IPS-15b (cell line): ENCODE data around the gene EPN1.

ENCODE experiments used
- H3K27me3 ChIP-seq: one replicate; pipeline ENCODE4 v1.6.1; 2013; ENCODE audit warnings: low read length; ENCODE audit not compliant: control insufficient read depth, insufficient read depth
- H3K36me3 ChIP-seq: one replicate; pipeline ENCODE4 v1.6.1; 2013; ENCODE audit warnings: low read length; ENCODE audit not compliant: control insufficient read depth, insufficient read depth
- H3K4me1 ChIP-seq: one replicate; pipeline ENCODE4 v1.6.1; 2013; ENCODE audit warnings: mild to moderate bottlenecking, low read length; ENCODE audit not compliant: control insufficient read depth, insufficient read depth
- H3K4me3 ChIP-seq: one replicate; pipeline ENCODE4 v1.5.1; 2013; ENCODE audit warnings: low read depth, low read length
- H3K9ac ChIP-seq: one replicate; pipeline ENCODE4 v1.6.1; 2013; ENCODE audit warnings: low read depth, mild to moderate bottlenecking, low read length
- H3K9me3 ChIP-seq: one replicate; pipeline ENCODE4 v1.6.1; 2013; ENCODE audit warnings: mild to moderate bottlenecking, low read length; ENCODE audit not compliant: control insufficient read depth, insufficient read depth

The EPN1 gene

DNA sequence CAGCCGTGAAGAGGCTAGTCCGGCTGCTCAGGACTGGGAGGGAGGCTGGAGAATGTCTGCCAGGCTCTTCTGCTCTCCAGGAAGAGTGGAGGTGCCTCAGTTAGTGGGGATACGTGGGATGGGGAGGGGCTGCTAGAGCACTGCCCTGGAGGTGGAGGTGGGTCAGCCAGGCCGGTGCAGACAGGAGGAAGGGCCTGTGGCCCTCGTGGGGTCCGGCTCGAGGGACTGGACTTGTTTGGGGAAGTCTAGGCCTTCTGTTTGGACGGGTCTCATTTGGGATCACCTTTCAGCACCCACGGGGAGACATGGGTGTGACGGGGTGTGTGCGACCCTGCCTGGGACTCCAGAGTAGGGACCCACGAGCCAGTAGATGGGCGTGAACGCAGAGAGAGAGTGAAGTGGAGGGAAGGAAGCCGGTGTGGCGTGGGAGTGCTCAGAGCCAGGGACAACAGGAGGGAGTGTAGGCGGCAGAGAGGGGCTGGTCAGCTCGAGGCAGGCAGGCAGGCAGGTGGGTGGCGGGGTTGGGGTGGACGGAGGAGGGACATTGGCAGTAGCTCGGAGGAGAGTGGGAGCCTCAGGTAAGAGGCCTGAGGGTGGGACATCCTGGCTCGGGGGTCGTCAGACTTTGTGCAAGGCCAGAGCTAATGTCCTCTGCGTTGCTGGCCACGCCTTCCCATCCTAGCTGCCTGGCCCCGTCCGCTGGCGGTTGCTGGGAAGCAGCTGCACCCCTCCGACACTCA is 11.5 kb downstream of the EPN1 start:
- Histone ChIP-seq H3K4me3 (no peak overlapping the region), H3K27me3 (no peaks in the 10 kb centered on the region), H3K9me3 (no peaks in the 10 kb centered on the region), H3K9ac (no peak overlapping the region), H3K4me1 (no peaks in the 10 kb centered on the region), H3K36me3 (peaks cover 44% of the 10 kb centered on the region)

DNA sequence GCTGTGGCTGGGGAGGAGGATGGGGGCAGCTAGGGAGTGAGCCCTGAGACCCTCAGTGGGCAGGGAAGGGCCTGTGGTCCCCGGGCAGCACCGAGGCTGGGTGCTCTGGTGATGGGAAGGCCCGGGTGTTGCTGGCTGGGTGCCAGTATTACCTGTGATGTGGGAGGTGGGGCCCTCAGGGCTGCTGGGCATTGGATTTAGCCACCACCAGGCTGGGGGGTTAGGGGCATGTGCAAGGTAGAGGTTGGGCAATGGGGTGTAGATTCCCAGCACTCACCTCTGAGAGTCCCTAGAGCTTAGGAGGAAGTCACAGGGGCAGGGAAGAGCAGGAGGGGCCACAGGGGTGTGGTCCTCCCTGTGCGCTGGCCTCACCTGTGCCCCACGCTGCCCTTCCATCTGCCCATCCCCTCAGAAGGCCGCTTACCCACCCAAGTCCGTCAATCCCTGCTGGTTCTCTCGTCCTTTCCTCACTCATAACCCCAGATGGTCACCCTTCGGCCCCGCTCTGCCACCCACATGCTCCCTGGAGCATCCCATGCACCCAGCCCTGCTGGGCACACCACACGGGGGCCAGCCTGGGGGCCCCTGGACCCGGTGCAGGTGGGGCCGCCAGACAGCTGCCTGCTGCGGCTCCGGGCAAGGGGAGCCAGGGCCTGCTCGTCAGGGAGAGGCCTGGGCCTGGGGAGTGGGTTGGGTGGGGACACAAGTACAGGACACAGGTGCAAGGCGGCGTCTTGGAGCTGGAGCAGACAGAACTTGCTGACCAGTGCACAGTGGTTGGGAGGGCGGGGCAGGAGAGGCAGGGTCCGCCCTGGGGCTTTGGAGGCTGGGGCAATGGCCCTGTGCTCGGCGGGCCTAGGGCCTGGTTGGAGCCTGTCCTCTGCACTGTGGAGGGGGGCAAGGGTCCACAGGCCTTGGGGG is 12.5 kb downstream of the EPN1 start:
- no peaks in the 10 kb centered on the region for H3K4me1 ChIP-seq
- H3K9me3 ChIP-seq, result no peaks in the 10 kb centered on the region
- H3K4me3 ChIP-seq, result no peak overlapping the region
- H3K9ac ChIP-seq, result no peak overlapping the region
- H3K27me3 ChIP-seq, result no peaks in the 10 kb centered on the region
- H3K36me3 ChIP-seq, result peaks cover 46% of the 10 kb centered on the region

DNA sequence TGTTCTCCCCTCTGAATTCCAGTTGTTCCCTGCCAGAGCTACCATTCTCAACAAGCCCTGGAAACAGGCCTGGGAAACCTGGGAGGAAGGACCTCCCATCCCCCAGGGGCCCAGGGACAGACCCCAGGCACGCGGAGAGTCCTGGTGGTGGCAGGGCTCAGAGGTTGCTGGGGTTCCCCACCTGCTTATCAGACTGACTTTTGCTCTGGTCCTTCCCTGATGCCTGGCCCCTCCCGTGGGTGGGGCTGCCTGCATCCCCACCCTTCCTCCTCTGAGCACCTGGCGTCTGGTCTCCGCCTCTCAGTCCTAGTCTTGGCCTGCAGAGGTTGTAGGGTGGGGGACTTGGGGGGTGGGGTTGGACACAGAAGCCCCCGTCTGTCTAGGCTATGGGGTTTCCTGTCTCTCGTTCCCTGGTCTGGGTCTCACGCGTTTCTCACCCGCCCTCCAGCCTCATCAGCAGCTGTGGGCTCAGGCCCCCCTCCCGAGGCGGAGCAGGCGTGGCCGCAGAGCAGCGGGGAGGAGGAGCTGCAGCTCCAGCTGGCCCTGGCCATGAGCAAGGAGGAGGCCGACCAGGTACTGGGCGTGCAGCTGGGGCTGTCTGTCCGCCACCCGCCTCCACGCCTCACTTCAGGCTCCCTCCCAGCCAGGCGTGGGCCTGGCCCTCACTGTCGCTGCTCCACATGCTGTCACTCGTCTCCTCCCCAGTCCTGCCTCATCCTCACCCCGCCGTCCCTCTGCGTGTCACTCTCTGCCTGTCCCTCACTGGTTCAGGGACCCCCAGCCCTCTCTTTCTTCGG is 13.6 kb downstream of the EPN1 start:
- Histone ChIP-seq H3K9me3 (no peaks in the 10 kb centered on the region), H3K4me1 (no peaks in the 10 kb centered on the region), H3K36me3 (peaks cover 55% of the 10 kb centered on the region), H3K4me3 (no peak overlapping the region), H3K9ac (no peak overlapping the region), H3K27me3 (no peaks in the 10 kb centered on the region)

- no peak overlapping the region for H3K9ac ChIP-seq
- no peaks in the 10 kb centered on the region for H3K27me3 ChIP-seq
- no peak overlapping the region for H3K4me3 ChIP-seq
- no peaks in the 10 kb centered on the region for H3K9me3 ChIP-seq
- H3K4me1 ChIP-seq, result no peaks in the 10 kb centered on the region
- peaks cover 64% of the 10 kb centered on the region for H3K36me3 ChIP-seq
Measured at GRCh38 chr19:55689411-55690108, 14.5 kb downstream of the EPN1 start.

DNA sequence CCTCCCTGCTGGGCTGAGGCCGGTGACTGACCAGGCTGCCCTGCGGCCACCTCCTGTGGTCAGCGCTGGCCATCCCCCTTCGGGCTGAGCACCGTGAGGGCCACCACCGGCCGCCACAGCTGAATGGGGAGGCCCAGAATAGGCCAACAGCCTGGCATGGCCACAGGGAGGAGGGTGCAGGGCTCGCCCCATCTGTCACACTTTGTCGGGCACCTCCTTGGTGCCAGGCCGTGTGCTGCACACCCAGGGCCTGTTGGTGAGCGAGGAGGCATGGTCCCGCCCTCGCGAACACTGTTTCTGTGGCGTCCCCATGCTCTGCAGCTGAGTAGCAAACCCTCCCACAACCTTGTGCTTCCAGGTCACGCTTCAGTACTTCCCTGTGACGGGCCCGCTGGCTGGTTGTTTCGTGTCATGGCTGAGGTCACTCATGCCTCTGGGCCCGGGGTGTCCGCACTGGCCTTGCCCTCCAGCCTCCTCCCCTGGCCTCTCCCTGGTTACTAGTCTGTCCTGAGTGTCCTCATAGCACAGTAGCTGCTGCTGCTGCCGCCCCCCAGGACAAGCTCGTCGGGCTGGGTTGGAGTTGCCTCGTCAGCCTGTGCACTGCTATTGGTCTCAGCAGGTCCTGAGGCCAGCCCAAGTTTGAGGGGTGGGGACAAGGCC is 15.2 kb downstream of the EPN1 start:
- Histone ChIP-seq H3K9ac (no peak overlapping the region), H3K27me3 (no peaks in the 10 kb centered on the region), H3K9me3 (no peaks in the 10 kb centered on the region), H3K4me3 (no peak overlapping the region), H3K4me1 (no peaks in the 10 kb centered on the region), H3K36me3 (peaks cover 65% of the 10 kb centered on the region)

GRCh38 chr19:55690769-55691545 is 15.9 kb downstream of the EPN1 start:
- Histone ChIP-seq H3K9me3 (no peaks in the 10 kb centered on the region), H3K36me3 (peaks cover 65% of the 10 kb centered on the region)

DNA sequence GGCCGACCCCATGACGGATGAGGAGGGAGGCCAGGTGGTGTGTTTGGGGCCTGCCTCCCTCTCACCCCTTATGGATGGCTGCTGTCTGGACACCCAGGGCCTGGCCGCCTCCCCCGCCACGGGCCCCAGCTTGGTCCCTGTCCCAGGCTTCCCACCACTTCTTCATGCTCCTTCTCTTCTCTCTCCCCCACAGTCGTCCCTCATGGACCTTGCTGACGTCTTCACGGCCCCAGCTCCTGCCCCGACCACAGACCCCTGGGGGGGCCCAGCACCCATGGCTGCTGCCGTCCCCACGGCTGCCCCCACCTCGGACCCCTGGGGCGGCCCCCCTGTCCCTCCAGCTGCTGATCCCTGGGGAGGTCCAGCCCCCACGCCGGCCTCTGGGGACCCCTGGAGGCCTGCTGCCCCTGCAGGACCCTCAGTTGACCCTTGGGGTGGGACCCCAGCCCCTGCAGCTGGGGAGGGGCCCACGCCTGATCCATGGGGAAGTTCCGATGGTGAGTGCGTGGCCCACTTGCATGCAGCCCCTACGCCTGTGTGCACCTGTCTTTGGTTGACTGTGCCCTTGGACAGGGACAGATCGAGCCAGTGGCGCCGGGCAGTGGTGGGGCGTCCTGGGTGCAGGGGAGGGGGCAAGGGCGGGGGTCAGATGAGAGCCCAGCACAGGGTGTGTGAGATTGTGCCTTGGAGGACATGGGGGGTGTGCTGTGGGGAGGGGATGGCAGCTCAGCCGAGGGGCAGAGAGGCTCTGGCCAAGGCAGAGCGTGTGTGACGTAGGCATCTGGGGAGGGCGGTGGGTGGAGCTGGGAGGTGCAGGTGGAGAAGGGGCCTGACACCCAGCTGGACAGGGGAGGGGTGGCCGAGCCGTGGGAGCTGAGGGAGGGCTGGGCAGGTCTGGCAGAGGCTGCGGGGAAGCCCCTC is 16.8 kb downstream of the EPN1 start:
- Histone ChIP-seq H3K9me3 (no peaks in the 10 kb centered on the region), H3K36me3 (peaks cover 66% of the 10 kb centered on the region), H3K4me3 (no peak overlapping the region), H3K9ac (no peak overlapping the region), H3K27me3 (no peaks in the 10 kb centered on the region), H3K4me1 (no peaks in the 10 kb centered on the region)

More at GRCh38 chr19:55690769-55691545, 15.9 kb downstream of the EPN1 start:
- H3K27me3 ChIP-seq, result no peaks in the 10 kb centered on the region
- no peak overlapping the region for H3K9ac ChIP-seq
- no peak overlapping the region for H3K4me3 ChIP-seq
- no peaks in the 10 kb centered on the region for H3K4me1 ChIP-seq

GRCh38 chr19:55692681-55693081 is 17.7 kb downstream of the EPN1 start:
- H3K36me3 ChIP-seq, result peaks cover 67% of the 10 kb centered on the region

GRCh38 chr19:55693336-55693974 is 18.4 kb downstream of the EPN1 start:
- no peak overlapping the region for H3K9ac ChIP-seq
- no peaks in the 10 kb centered on the region for H3K27me3 ChIP-seq
- no peaks in the 10 kb centered on the region for H3K9me3 ChIP-seq
- H3K4me3 ChIP-seq, result no peak overlapping the region
- peaks cover 73% of the 10 kb centered on the region for H3K36me3 ChIP-seq
- no peaks in the 10 kb centered on the region for H3K4me1 ChIP-seq

More at GRCh38 chr19:55692681-55693081, 17.7 kb downstream of the EPN1 start:
- H3K4me1 ChIP-seq, result no peaks in the 10 kb centered on the region
- no peak overlapping the region for H3K9ac ChIP-seq
- no peaks in the 10 kb centered on the region for H3K27me3 ChIP-seq
- H3K4me3 ChIP-seq, result no peak overlapping the region
- no peaks in the 10 kb centered on the region for H3K9me3 ChIP-seq
